Stomach smooth muscle (tissue), 2 donors: ENCODE data around the gene NOTCH2NLA.
"Not testable (repeated sequence)": the region's sequence is repeated elsewhere in the genome, so short reads cannot be mapped to it uniquely, and the experiment has no call there.

Source experiments
- H3K27ac ChIP-seq: one replicate; pipeline ENCODE4 v1.7.0; 2013; ENCODE audit warnings: mild to moderate bottlenecking, low read length, inconsistent platforms
- H3K27me3 ChIP-seq, 2 donors: one replicate each; pipeline ENCODE4 v1.7.0; 2013; ENCODE audit warnings: low read length in 2 of 2; ENCODE audit not compliant: insufficient read depth in 2 of 2, control insufficient read depth in 1 of 2
- H3K36me3 ChIP-seq, 2 donors: one replicate each; pipeline ENCODE4 v1.7.0; 2013; ENCODE audit warnings: low read length in 2 of 2; ENCODE audit not compliant: control insufficient read depth in 2 of 2, insufficient read depth in 2 of 2
- H3K4me1 ChIP-seq: one replicate; pipeline ENCODE4 v1.7.0; 2013; ENCODE audit warnings: low read length; ENCODE audit not compliant: control insufficient read depth, insufficient read depth
- H3K4me3 ChIP-seq, 2 donors: one replicate each; pipeline ENCODE4 v1.7.0; 2013; ENCODE audit warnings: low read length in 2 of 2
- H3K9ac ChIP-seq, 2 donors: one replicate each; pipeline ENCODE4 v1.7.0; 2013; ENCODE audit warnings: low read length in 2 of 2, mild to moderate bottlenecking in 1 of 2
- H3K9me3 ChIP-seq, 2 donors: one replicate each; pipeline ENCODE4 v1.7.0; 2013; ENCODE audit warnings: low read length in 2 of 2; ENCODE audit not compliant: control insufficient read depth in 2 of 2
- donor health status: healthy.
- donor health status: Pancreatic carcinoma.

The NOTCH2NLA gene

DNA sequence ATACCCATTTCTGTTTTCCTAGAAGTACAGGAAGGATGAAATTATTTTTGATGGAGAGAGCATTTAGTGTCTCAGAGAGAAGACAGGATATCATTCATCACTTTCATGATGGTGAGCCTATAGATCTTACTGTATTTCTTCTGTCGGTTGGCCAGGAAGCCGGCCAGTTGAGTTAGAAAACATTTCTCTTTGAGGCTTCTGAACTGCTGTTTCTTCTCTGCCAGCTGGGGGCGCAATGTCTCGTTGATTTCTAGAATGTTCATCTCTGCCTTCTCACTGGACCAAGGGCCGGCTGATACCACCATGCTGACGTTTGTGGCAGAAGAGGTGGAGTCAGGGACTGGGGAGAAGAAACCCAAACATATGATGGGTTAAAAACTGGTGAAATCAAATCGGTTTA lies 84.4 kb downstream of the NOTCH2NLA start, which contains the start of gene NBPF10:
NBPF10 (minus strand) TSS at position 340 of the 400 bp plus-strand sequence; CDS start at position 305, 35 bp downstream.
- not testable (repeated sequence) for H3K36me3 ChIP-seq, H3K27me3 ChIP-seq, H3K4me1 ChIP-seq, H3K9ac ChIP-seq, H3K9me3 ChIP-seq, H3K27ac ChIP-seq, H3K4me3 ChIP-seq
